Effector memory CD8-positive, alpha-beta T cell (primary cell): Measurements from ENCODE around the gene FRMD4B.
A peak's percentile ranks its signal among the peaks of the same experiment; 100 is the strongest.

ENCODE experiments used
- ATAC-seq: fragments of 150-1000 bp; cut with Tn5 transposase; replicated peaks from 2 replicates; pipeline ENCODE4 v1.10.0; 2021; ENCODE audit warnings: mild to moderate bottlenecking, moderate library complexity
- DNase-seq, 3 experiments: peaks; one replicate each; pipeline ENCODE4 v3.0.0; 2021
- H3K27ac Mint-ChIP-seq, 2 donors: one replicate each; pipeline ENCODE4 v1.8.0; 2022; ENCODE audit warnings: mild to moderate bottlenecking in 2 of 2, mixed read lengths in 2 of 2, moderate library complexity in 2 of 2
- H3K27me3 Mint-ChIP-seq, 2 donors: one replicate each; pipeline ENCODE4 v1.8.0; 2022; ENCODE audit warnings: mixed read lengths in 2 of 2
- H3K36me3 Mint-ChIP-seq: one replicate; pipeline ENCODE4 v1.8.0; 2022; ENCODE audit warnings: mild to moderate bottlenecking, moderate library complexity, mixed read lengths; ENCODE audit not compliant: insufficient read depth
- H3K4me1 Mint-ChIP-seq, 2 donors: one replicate each; pipeline ENCODE4 v1.8.0; 2022; ENCODE audit warnings: low read depth in 2 of 2, mixed read lengths in 2 of 2
- H3K4me3 Mint-ChIP-seq, 2 donors: one replicate each; pipeline ENCODE4 v1.8.0; 2022; ENCODE audit warnings: mild to moderate bottlenecking in 2 of 2, mixed read lengths in 2 of 2, moderate library complexity in 2 of 2
- H3K9me3 Mint-ChIP-seq, 2 donors: one replicate each; pipeline ENCODE4 v1.8.0; 2022; ENCODE audit warnings: mixed read lengths in 2 of 2

Gene FRMD4B

GRCh38 chr3:69218079-69218478 lies 167.8 kb downstream of the FRMD4B start:
- Mint-ChIP-seq H3K36me3 (peaks cover 48% of the 10 kb centered on the region), H3K9me3 (no peaks in the 10 kb centered on the region), H3K4me3 (no peak overlapping the region), H3K27ac (no peak overlapping the region), H3K27me3 (no peaks in the 10 kb centered on the region), H3K4me1 (peaks cover 5% of the 10 kb centered on the region in 2 donors)
- DNase-seq (no peak), ATAC-seq (no peak)

GRCh38 chr3:69216981-69217380 lies 168.9 kb downstream of the FRMD4B start:
- H3K27me3 Mint-ChIP-seq = no peaks in the 10 kb centered on the region
- ATAC-seq (no peak), DNase-seq (no peak)
- H3K4me1 Mint-ChIP-seq = peaks cover 5% of the 10 kb centered on the region in 2 donors
- no peak overlapping the region for H3K27ac Mint-ChIP-seq
- H3K36me3 Mint-ChIP-seq = peaks cover 38% of the 10 kb centered on the region
- H3K9me3 Mint-ChIP-seq = no peaks in the 10 kb centered on the region
- no peak overlapping the region for H3K4me3 Mint-ChIP-seq

GRCh38 chr3:69214241-69214640 lies 171.6 kb downstream of the FRMD4B start:
- Mint-ChIP-seq H3K36me3 (peaks cover 27% of the 10 kb centered on the region), H3K27ac (peak overlapping the region in 1 of 2 donors; percentile 16), H3K4me3 (no peak overlapping the region), H3K4me1 (peaks cover 7% of the 10 kb centered on the region in 2 donors), H3K9me3 (no peaks in the 10 kb centered on the region), H3K27me3 (no peaks in the 10 kb centered on the region)
- DNase-seq = no peak
- ATAC-seq = no peak

- Mint-ChIP-seq H3K9me3 (no peaks in the 10 kb centered on the region), H3K27ac (peak overlapping the region; percentile 38 to 79), H3K27me3 (no peaks in the 10 kb centered on the region), H3K36me3 (peaks cover 22% of the 10 kb centered on the region), H3K4me1 (peaks cover 4 to 7% of the 10 kb centered on the region in 2 donors), H3K4me3 (no peak overlapping the region)
- ATAC-seq = peak; percentile 92
- no peak for DNase-seq
Observed at GRCh38 chr3:69212411-69213160, 173.3 kb downstream of the FRMD4B start.

GRCh38 chr3:69210068-69210730 lies 175.7 kb downstream of the FRMD4B start:
- ATAC-seq = no peak
- no peak for DNase-seq
- H3K36me3 Mint-ChIP-seq = peaks cover 9% of the 10 kb centered on the region
- H3K4me1 Mint-ChIP-seq = peaks cover 11% of the 10 kb centered on the region in 2 donors
- H3K27ac Mint-ChIP-seq = no peak overlapping the region
- H3K9me3 Mint-ChIP-seq = no peaks in the 10 kb centered on the region
- H3K4me3 Mint-ChIP-seq = no peak overlapping the region
- H3K27me3 Mint-ChIP-seq = no peaks in the 10 kb centered on the region

- H3K9me3 Mint-ChIP-seq = no peaks in the 10 kb centered on the region
- H3K27ac Mint-ChIP-seq = no peak overlapping the region
- ATAC-seq = no peak
- peaks cover 11 to 13% of the 10 kb centered on the region in 2 donors for H3K4me1 Mint-ChIP-seq
- peaks cover 8% of the 10 kb centered on the region for H3K36me3 Mint-ChIP-seq
- H3K27me3 Mint-ChIP-seq = no peaks in the 10 kb centered on the region
- DNase-seq = no peak
- no peak overlapping the region for H3K4me3 Mint-ChIP-seq
Observed at GRCh38 chr3:69209413-69209812, 176.5 kb downstream of the FRMD4B start.

- Mint-ChIP-seq H3K9me3 (no peaks in the 10 kb centered on the region), H3K4me1 (peaks cover 12 to 15% of the 10 kb centered on the region in 2 donors), H3K36me3 (no peaks in the 10 kb centered on the region), H3K4me3 (no peak overlapping the region), H3K27ac (peak overlapping the region in 1 of 2 donors; percentile 13), H3K27me3 (no peaks in the 10 kb centered on the region)
- no peak for DNase-seq
- ATAC-seq = no peak
Observed at GRCh38 chr3:69207031-69207430, 178.9 kb downstream of the FRMD4B start.

GRCh38 chr3:69205385-69205784 lies 180.5 kb downstream of the FRMD4B start:
- peaks cover 4% of the 10 kb centered on the region for H3K36me3 Mint-ChIP-seq
- H3K4me1 Mint-ChIP-seq = peaks cover 10 to 14% of the 10 kb centered on the region in 2 donors
- H3K9me3 Mint-ChIP-seq = no peaks in the 10 kb centered on the region
- H3K27ac Mint-ChIP-seq = no peak overlapping the region
- DNase-seq (no peak), ATAC-seq (no peak)
- H3K27me3 Mint-ChIP-seq = no peaks in the 10 kb centered on the region
- H3K4me3 Mint-ChIP-seq = no peak overlapping the region

- ATAC-seq (no peak), DNase-seq (no peak)
- Mint-ChIP-seq H3K36me3 (peaks cover 7% of the 10 kb centered on the region), H3K9me3 (no peaks in the 10 kb centered on the region), H3K4me1 (peaks cover 16 to 18% of the 10 kb centered on the region in 2 donors), H3K27ac (peak overlapping the region in 1 of 2 donors; percentile 80), H3K27me3 (no peaks in the 10 kb centered on the region), H3K4me3 (no peak overlapping the region)
Observed at GRCh38 chr3:69204315-69204957, 181.5 kb downstream of the FRMD4B start.

GRCh38 chr3:69203631-69204314 lies 182.1 kb downstream of the FRMD4B start:
- H3K27me3 Mint-ChIP-seq = no peaks in the 10 kb centered on the region
- ATAC-seq (no peak), DNase-seq (no peak)
- H3K4me1 Mint-ChIP-seq = peaks cover 23 to 25% of the 10 kb centered on the region in 2 donors
- peaks cover 7% of the 10 kb centered on the region for H3K36me3 Mint-ChIP-seq
- no peak overlapping the region for H3K4me3 Mint-ChIP-seq
- H3K9me3 Mint-ChIP-seq = no peaks in the 10 kb centered on the region
- H3K27ac Mint-ChIP-seq = peak overlapping the region in 1 of 2 donors; percentile 80

- no peaks in the 10 kb centered on the region for H3K9me3 Mint-ChIP-seq
- DNase-seq = no peak
- H3K4me3 Mint-ChIP-seq = no peak overlapping the region
- no peak for ATAC-seq
- peaks cover 33 to 36% of the 10 kb centered on the region in 2 donors for H3K4me1 Mint-ChIP-seq
- no peak overlapping the region for H3K27ac Mint-ChIP-seq
- no peaks in the 10 kb centered on the region for H3K27me3 Mint-ChIP-seq
- peaks cover 14% of the 10 kb centered on the region for H3K36me3 Mint-ChIP-seq
Observed at GRCh38 chr3:69201658-69202057, 184.2 kb downstream of the FRMD4B start.

- Mint-ChIP-seq H3K9me3 (no peaks in the 10 kb centered on the region), H3K27me3 (no peaks in the 10 kb centered on the region), H3K27ac (peak overlapping the region; percentile 94 to 97), H3K4me1 (peaks cover 30 to 33% of the 10 kb centered on the region in 2 donors), H3K36me3 (peaks cover 16% of the 10 kb centered on the region), H3K4me3 (peak overlapping the region; percentile 89)
- ATAC-seq (no peak), DNase-seq (no peak)
Observed at GRCh38 chr3:69200384-69201068, 185.4 kb downstream of the FRMD4B start.

GRCh38 chr3:69199942-69200341 lies 185.9 kb downstream of the FRMD4B start:
- no peaks in the 10 kb centered on the region for H3K27me3 Mint-ChIP-seq
- H3K9me3 Mint-ChIP-seq = no peaks in the 10 kb centered on the region
- peaks cover 29 to 33% of the 10 kb centered on the region in 2 donors for H3K4me1 Mint-ChIP-seq
- peak overlapping the region; percentile 89 for H3K4me3 Mint-ChIP-seq
- peaks cover 22% of the 10 kb centered on the region for H3K36me3 Mint-ChIP-seq
- ATAC-seq (peak; percentile 12), DNase-seq (no peak)
- H3K27ac Mint-ChIP-seq = peak overlapping the region; percentile 94 to 97
